Activated CD4-positive, alpha-beta T cell treated with anti-CD3 and anti-CD28 coated beads for 24 hours (primary cell): ENCODE measurements around the gene KIF21A.

ENCODE experiments used
- DNase-seq, 2 donors: peaks; one replicate each; pipeline ENCODE4 v3.0.0-alpha.2; 2020; ENCODE audit warnings: low read depth in 2 of 2

The KIF21A gene

DNA sequence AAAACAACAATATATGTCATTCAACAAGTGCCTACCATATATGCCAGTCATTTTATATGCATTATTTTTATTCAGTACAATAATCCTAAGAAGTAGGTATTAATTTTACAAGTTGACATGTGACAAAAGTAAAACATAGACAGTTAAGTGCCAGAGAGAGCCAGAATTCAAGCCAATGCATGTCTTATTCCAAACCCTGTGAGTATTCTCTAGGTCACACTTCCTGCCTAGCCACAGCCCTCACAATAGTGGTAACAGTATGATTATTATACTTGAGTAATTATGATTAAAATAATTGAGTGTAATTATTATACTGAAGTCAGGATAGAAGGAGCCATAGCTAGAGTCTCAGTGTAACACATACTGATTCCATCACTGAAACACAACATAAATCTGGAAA lies 52.2 kb downstream of the KIF21A start:
- DNase-seq, result no peak

DNA sequence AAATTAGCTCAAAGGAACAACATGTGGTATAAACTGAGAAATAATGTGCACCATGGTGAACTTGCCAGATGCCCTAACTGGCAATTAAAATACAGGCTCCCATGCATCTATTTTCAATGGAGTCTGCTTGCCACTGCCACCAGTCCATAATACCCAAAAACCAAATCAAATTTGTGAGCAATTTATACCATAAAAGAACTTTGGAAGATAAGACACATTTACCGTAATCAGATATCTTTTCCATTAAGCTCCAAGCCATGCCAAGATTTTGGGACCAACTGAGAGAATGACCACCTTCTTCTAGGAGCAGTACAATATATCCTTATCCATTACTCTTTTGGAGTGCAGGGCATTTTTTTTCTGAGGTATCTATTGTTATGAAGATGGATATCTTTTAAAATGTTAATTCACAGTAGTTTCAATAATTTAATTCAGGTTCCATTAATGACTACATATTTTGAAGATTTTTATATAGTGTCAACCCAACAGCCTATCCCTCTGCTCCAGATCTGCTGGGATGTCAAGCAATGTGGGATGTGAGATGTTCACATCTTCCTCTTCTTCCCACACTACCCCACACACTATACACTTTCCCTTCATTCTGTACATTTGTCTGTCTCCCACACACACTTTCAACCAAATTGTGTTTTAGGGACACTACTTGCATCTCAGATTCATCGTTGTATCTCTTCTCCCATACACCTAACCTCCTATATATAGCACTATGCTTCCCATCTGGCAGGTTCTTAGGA lies 53.3 kb downstream of the KIF21A start:
- DNase-seq, result no peak

DNA sequence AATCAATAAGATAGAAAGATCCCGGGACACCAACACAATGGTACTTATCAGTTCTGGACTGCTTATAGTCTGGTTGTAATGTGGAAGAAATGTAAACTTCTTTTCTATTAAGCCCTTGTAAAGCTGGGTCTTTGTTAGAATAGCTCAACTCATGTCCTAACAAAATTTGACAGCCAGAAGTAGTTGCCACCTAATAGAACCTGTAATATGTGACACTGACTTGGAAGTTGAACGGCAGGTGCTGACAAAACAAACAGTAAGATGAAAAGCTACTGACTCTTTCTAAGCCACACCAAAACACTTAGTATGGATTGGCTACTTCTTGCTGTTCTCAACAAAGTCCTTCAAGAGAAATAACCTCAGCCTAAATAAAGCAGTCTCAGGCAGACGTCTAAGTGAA lies 56.6 kb downstream of the KIF21A start:
- no peak for DNase-seq

DNA sequence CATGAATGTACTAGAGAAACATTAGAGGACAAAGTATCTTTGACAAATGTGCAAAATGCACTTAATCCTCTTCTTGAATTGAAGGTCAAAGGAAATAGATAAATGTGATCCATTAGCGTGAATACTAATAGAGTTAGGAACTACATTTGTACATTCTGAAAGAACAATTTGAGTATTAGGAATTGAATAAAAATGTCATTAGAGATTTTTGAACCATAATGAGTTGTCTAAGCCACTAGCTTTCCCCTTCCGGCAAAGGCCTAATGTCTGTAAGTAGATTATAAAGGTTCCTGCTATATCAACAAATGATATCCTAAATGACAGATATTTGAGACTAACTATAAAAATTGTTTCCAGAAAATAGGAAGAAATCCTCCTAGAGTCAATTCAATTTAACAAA lies 59.8 kb downstream of the KIF21A start:
- no peak for DNase-seq

DNA sequence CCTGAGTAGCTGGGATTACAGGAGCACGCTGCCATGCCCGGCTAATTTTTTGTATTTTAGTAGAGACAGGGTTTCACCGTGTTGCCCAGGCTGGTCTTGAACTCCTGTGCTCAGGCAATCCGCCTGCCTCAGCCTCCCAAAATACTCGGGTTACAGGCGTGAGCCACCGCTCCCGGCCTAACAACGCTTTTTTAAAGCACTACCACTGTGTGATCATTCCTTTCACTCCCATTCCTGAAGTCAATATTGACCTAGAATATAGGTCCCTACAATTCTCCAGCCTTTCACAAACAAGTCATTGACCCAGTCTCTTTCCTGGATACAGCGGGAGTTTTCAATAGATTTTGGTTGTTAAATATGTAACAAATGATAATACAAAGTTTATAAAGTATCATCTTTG lies 62.8 kb downstream of the KIF21A start:
- DNase-seq, result no peak

DNA sequence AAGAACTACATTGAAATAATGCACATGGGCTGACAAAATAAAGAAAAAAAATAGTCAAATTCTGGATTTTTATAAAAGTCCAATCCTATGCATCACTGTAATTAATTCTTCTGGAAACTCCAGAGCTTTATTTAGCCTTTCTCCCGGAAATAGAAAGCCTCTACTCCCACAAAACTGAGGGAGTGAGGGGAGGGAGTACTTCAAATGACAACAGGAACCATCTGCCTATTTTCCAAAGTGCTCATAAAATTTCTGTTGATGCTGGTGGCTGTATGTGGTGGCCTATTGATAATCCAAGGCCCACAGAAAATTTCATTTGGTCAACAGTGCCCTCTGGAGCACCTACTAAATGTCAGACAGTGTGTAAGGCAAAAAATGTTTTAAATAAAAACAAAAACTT lies 64.6 kb downstream of the KIF21A start:
- no peak for DNase-seq

DNA sequence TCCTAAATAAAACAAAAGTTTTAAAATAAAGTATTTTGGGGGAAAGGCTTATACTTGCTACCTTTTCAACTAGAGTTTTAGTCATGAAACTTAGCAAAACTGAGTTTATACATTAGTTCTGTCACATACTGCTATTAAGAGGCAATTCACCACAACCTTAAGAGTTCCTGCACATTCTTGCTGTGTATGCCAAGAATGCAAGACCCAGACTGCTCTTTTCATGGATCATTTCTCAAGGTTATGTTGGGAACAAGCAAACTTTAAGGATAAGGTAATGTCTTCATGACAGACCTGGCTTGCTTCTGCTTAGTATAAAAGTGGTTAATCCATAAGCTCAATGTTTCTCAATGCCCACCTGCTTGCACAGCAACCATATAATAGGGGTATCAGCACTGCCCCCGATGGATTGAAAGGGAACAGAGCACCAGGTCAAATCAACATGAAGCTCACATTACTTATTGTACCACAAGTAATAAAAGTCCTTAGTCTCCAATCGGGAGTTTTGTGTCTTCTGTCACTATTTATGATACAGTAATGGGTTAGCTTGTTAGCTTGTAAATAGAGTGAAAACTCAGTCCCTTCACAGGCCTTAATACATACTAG lies 67.6 kb downstream of the KIF21A start:
- DNase-seq, result no peak

DNA sequence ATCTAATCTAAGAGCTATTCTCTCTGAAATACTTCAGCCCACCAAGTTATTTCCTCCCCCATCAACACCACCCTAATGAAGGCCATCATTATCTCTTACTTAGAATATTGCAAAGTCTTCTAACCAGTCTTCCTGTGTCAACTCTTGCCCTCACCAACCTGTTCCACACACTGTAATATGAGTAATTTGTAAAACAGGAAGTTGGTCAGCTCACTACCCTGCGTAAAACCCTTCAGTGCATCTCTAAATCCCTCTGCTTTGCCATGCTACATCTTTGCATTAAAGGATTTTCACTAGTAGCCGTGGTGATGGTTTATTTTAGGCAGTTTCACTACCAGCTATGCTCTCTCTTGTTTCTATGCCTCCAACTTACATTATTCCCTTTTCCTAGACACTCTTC lies 70.0 kb downstream of the KIF21A start:
- DNase-seq, result no peak

DNA sequence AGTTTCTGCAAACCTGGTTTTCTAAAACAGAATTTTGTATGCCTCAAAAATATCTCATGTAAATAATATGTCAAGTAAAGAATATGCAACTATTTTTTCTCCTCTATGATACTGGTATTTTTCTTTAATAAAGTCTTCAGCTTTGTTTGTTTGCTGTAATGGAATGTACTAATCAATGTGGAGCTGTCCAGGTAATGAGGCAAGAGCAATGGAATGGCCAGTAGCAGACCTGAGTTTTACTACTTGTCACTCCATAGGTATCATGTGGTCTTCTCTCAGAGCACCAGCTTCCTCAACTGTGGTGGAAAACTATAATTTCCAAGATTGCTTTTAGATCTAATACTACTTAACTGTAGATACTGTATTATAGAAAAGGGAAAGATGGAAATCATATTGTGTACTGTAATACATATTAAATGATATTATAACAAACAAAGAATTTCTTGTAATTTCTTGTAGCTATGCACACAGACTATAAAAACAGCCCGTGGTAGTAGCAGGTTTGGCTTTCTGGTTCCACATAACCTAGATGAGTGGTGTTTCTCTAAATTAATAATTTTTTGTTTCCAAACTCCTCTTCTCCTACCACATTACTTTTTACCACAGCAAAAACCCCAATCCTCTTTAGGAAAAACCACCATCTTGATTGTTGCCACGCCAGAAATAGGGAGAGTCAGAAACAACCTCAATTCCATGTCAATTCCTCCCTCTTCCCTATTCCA lies 70.6 kb downstream of the KIF21A start:
- DNase-seq, result no peak

DNA sequence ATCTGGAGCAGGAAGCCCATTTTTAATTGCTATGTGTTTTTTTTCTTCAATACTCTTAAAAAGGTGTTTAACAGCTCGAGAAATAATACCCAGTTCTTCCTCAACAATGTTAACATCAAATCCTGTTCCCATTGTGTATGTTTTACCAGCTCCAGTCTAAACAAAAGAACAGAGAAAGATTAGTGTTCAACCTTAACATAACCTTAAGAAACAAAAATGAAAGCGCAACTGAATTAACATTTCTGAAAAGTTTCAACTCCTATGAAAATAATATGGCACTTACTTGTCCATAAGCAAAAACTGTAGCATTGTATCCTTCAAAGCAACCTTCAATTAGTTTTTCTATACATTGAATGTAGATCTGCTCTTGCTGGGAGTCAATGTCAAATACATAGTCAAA lies 73.2 kb downstream of the KIF21A start:
- DNase-seq, result no peak

DNA sequence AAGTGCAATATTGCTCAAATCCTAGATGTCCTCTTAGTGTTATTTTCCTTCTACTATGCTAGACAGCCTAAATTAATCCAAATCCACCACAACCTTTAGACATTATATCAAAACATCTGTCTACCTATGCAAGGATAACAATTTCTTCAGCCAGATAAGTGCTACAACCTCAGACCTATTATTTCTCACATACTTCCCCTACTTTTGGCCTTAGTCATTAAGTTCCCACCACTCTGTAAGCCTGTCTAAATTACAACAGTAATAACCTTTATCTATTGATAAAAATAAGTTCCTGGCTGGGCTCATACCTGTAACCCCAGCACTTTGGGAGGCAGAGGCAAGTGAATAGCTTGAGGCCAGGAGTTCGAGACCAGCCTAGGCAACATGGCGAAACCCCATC lies 74.0 kb downstream of the KIF21A start:
- no peak for DNase-seq

DNA sequence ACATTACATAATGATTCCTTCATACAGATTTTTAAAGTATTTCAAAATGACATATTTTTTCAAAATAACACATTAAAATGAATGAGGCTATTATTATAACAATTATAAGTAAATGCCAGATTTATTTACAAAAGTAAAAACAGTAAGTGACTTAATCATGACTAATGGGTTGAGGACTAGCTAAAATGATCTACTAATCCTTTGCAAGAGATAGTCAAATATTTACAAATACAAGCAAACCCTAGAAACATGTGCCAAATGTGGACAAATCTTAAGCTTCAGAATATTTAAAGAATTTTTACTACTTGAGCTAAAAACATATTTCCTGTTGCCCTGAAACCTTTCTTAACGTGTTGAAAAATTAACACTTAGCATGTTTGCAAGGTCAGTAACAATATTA lies 74.8 kb downstream of the KIF21A start:
- DNase-seq, result no peak

DNA sequence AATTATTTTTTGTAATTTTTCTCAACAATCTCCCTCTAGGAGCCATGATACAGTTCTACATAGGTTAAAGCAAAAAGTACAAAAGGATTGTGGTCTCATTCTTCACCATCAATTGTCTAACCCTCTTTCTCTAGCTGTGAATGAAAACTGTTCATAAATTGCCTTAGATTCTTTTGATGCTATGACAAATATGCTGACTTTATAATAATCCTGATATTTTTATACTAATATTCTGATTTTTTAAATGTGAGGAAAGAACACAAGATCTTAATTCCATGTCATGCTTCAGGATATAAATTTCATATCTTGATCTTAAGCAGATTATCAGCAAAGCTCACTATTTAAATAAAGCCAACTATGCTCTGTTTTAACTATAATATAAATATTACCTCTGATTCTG lies 75.4 kb downstream of the KIF21A start:
- DNase-seq, result no peak

DNA sequence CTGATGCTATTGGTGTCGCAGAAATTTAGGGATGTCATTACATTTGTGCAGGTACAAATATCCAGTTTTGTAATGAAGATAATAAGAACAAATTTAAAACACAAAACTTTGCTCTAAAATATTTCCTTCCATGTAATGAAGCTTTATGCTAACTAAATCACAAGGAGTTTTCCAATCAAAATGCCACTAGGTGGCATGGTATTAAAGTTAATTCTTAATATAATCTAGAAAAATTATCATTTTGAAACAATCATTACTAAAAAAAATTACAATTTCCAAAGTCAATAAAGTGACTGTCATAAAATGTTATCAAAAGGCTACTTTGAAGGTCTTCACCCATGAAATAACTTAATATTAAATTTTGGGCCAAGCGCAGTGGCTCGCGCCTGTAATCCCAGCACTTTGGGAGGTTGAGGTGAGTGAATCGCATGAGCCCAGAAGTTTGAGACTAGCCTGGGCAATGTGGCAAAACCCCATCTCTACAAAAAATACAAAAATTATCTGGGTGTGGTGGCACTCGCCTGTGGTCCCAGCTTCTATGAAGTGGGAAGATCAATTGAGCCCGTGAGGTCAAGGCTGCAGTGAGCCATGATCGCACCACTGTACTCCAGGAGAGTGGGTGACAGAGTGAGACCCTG lies 77.4 kb downstream of the KIF21A start:
- DNase-seq, result no peak

DNA sequence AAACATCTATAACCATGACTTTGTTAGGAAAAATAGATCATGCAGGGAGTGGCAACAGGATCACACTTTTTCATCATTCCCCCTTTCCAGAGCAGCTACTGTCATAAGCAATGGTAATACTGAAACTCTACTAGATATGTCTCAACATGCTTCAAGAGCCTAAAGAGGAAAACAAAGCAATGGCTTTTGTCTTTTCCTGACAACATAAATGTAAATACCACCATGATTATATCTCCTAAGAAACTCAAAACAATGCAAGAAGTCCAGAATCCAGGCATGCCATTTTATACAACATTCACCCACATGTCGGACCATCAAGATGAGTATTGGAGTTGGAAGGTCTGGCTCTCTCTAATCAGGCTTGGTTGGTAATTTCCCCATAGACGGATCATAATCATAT lies 78.7 kb downstream of the KIF21A start:
- DNase-seq, result no peak

DNA sequence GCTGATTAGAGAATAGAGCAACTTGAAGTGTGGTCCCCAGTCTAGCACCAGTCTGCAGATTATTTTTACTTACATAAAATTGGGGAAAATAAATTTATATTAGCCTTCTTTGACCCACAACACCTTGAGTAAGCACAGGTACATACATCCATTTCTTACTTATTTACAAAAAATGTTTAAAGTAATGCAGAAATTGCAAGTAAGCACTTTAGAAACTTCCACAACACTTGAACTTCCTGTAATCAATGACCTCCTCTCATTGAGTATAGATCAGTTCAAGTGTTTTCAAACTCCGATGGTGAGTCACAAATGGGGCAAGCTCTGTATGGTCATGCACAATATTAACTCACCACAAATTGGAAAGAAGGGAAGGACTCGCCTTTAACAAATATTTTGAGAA lies 83.3 kb downstream of the KIF21A start:
- DNase-seq, result no peak

DNA sequence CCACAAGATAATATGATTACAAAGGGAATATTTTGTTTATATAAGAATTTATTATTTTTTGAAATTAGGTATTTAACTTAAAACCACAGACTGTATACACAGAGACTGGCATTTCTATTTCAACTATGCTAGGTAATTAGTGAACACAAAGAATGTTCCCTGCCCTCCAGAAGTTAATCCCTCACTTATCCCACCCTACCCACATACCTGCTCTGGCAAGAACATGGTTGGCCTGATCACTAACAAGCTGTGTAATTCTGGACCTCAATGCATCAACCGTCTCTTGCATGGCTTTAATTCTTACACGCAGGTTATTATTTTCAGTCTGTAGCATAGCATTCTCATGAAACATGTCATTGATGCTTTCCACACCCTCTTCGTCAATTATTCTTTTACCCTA lies 85.9 kb downstream of the KIF21A start:
- no peak for DNase-seq

DNA sequence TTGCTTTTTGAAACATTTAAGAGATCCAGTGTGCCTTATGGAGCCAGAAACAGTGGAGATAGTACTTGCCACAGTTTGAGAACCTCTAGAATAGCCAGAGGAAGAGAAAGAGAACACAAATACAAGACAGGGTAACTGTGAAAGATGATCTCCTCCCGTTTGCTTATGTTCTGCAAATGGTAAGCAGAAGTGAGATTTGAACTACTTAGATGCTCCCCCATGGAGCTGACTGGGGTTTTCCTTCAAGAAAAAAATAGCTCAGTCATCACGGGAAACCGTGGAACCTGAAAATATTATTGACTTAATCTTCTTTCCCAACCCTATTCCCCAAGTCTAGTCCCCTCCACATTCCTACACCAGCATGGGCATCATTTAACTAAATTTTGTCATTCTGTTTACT lies 87.1 kb downstream of the KIF21A start:
- DNase-seq, result no peak

DNA sequence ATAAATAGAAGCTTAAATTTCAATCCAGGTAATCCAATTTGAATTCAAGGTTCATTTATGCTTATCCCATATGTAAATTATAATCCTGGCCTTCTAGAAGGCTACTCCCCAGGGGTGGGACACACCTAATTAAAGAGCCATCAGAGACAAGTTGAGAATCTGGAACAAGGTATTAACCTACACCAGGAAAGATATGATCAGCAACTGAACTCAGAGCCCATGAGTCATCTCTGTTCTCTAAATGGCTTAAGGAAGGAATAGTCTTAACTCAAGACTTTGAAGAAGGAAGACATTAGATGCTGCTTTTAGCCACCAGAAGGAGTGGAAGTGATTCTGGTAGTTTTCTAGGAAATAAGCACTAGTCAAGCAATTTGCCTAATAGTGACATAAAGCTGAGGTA lies 88.0 kb downstream of the KIF21A start:
- DNase-seq, result no peak

DNA sequence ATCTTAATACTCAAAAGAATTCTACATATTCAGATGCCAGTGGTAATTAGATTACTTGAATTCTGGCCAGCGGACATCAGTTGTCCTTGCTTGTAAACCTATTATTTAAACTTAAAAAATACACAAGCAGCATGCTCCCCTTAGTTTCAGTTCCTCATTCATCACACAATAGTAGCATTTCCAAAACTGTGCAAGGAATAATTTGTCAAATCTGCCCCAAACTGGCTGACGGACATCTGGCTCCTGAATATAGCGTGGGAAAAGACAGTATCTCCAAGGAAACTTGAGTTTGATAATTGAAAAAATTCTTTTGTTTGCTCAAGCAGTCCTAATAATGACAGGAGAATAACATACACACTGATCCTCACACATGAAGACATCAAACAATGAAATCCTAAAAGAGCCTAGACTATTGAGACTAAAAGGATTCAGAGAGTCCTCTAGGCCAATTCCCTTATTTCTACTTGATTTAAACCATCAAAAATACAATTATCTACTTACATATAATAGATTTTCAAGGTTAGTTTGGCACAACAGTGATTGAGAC lies 90.4 kb downstream of the KIF21A start:
- no peak for DNase-seq

DNA sequence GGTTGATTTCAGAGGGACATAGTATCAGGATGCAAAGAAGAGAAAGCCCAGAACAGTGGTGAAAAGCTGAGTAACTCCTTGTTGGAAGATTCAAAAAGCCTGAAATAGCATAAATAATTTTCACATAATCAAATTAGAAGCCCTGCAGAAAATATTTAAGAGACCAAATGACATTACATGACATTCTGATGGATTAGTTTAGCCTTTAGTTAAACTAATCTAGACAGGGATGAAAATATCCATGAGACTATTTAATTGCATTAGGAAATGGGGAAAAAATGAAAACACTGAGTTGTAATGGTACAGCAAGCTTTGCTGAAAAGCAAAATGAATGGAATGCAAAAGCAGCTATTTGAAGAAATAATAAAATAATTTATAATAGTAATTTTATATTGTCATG lies 91.8 kb downstream of the KIF21A start:
- DNase-seq, result no peak

DNA sequence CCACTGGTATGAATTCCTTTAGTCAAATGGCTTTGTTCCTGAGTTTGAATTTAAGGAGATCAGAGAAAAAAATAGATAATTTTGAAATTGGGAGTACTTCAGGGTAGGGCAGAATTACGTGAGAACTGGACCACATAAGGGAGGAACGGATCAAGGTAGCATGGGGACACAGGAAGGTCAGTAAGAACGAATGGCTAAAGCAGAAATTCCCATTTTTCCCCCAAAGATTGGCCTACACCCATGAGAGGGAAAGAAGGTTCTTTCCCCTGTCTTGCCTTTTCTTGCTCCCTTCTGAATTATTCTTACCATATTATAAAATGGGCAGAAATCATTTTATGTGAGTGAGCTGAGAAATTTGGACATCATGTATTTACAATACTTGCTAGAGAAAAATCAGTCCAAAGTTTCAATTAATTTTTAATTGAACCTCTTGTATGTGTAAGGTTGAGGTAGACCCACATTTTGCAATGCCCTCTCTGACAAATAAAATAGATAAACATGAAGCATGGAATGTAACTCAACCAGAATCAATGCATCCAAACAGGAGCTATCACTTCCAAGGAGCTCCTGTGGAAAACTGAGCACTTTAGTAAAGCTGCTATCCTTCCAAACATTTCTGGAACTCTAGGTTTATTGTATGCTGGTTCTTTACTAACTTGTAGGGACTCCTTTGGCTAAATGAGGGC lies 93.8 kb downstream of the KIF21A start:
- no peak for DNase-seq
